GM13976 (cell line): ENCODE data around the gene ST6GALNAC5.
A peak's percentile ranks its signal among the peaks of the same experiment; 100 is the strongest.
"Not testable (repeated sequence)": the region's sequence is repeated elsewhere in the genome, so short reads cannot be mapped to it uniquely, and the experiment has no call there.

ENCODE experiments used
- DNase-seq: peaks from one replicate; pipeline ENCODE4 v3.0.0; 2012; ENCODE audit warnings: low spot score
- in situ Hi-C: fragments of 300-500 bp; cut with MboI; formaldehyde crosslinking; loops from one replicate; pipeline ENCODE4 v1.12.0; 2022; ENCODE audit warnings: low sequenced_read_pairs, mixed read lengths, inconsistent platforms; ENCODE audit not compliant: unreplicated experiment
- TF ChIP-seq, protein P1 (sequence below): IDR thresholded peaks from 2 replicates; pipeline ENCODE4 v1.5.1; 2012; ENCODE audit warnings: borderline replicate concordance, mild to moderate bottlenecking; ENCODE audit not compliant: insufficient read depth; ENCODE audit errors: extremely low read depth, missing control alignments, control extremely low read depth

ST6GALNAC5 gene

DNA sequence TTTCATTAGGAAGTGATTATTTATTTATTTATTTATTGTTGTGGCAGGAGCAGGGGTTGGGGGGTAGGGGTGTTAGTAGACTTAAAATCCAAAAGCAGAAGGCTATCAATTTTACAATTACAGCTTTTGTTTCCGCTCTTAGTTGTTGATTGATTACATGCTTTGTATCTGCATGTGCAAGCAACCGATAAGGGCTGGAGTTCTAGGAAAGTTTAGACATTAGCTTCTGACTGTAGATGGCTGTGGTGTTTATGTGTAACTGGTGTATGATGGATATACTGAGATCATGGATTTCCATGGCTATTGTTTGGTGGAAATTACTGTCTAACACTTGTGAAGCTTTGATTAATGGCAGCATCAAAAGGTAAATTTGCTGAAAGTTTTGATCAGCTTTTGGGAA is 2.8 kb downstream of the ST6GALNAC5 start:
- in situ Hi-C loops = no loop called here

DNA sequence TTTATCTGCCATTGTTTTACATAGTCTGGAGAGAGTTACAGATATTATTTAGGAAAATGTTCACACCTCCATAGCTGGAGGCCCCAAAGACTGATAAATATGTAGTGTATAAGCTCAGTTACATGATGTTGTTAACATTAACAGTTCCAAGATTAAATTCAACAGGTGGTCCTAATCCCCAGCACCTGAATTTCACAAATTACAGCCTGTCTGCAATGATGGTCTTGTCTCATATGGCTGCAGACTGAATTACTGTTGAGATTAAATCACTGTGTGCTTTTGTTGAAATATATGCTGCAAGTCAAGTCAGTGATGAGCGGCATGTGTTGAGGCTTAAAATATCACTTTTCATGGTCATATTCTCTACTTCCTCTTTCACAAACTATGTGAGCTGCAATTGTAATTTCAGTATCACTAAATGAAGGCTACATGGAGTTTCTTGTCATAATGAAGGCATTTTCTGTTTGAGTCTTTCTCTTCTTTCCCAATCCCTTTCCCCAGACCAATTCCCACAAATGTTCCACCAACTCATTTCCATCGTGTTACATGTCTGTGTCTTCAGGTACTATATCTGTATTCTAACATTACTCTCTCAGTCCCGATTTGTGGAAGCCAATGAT is 4.2 kb downstream of the ST6GALNAC5 start:
- DNase-seq = peak; percentile 53
- in situ Hi-C loops = no loop called here
- TF ChIP-seq, protein P1, sequence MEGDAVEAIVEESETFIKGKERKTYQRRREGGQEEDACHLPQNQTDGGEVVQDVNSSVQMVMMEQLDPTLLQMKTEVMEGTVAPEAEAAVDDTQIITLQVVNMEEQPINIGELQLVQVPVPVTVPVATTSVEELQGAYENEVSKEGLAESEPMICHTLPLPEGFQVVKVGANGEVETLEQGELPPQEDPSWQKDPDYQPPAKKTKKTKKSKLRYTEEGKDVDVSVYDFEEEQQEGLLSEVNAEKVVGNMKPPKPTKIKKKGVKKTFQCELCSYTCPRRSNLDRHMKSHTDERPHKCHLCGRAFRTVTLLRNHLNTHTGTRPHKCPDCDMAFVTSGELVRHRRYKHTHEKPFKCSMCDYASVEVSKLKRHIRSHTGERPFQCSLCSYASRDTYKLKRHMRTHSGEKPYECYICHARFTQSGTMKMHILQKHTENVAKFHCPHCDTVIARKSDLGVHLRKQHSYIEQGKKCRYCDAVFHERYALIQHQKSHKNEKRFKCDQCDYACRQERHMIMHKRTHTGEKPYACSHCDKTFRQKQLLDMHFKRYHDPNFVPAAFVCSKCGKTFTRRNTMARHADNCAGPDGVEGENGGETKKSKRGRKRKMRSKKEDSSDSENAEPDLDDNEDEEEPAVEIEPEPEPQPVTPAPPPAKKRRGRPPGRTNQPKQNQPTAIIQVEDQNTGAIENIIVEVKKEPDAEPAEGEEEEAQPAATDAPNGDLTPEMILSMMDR = no peak

More for the DNA sequence above, 2.8 kb downstream of the ST6GALNAC5 start:
- TF ChIP-seq, protein P1 = no peak
- DNase-seq = no peak

DNA sequence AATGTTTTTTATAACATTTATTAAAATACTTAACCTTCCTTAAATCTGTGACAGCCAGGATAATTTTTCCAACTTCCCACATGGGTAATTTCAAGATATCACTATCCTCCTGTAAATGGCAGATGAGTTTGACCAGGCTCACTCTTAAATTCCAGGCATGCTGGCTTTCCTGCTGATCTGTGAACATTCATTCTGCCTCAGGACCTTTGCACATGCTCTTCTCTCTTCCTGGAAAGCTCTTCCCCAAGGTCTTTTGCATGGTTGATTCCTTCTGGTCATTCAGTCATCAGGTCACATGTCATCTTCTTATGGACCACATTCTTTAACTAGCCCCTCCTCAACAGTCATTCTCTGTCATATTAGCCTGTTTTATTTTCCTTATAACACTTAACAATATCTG is 5.7 kb downstream of the ST6GALNAC5 start:
- in situ Hi-C loops = no loop called here
- TF ChIP-seq, protein P1 = no peak
- DNase-seq = no peak

DNA sequence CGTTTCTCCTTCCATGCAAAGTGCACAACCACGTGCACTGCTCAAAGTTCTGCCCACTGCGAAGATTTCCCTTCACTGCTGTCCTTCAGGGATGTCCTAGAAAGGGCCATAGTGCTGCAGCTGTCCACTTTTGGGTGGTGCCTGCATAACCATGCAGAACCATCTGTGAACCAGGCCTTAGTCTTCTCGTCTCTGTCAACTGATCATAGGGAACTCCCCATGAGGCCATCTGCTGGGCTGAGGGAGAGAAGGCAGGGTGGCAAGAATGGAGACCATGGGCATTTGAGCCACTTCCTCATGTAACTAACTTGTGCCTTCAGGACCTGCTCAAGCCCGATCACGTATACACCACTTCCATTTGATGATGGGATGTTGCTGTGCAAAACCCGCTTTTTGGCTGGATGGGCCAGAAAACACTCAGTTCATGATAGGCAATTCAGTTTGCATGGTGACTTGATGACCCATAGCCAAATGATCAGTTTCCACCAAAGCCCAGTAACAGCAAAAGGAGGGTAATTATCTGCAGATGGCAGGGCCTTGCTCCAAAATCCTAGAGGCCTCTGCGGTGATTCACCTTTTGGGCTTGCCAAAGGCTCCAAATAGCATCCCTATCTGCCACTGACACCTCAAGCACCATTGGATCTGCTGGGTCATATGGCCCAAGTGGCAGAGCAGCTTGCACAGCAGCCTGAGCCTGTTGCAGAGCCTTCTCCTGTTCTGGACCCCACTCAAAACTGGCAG is 9.5 kb downstream of the ST6GALNAC5 start:
- in situ Hi-C loops = no loop called here
- TF ChIP-seq, protein P1 = no peak
- no peak for DNase-seq

DNA sequence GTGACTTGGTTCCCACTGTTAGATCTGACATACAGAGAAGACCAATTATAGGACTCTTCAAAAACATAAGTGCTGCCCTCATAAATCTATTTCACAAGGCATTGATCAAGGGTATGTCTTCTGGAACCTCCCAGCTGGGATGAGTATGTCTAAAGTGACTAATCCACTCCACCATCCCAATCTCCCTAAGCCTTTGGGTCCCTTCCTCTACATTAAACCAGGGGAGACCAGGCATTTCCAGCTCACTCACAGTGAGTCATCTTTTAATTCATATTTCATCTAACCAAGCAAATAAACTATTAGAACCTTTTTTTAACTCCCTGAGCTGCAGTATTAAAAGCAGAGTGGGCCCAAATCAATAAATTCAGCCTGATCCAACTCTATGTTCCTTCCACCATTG is 11.7 kb downstream of the ST6GALNAC5 start:
- DNase-seq = not testable (repeated sequence)

DNA sequence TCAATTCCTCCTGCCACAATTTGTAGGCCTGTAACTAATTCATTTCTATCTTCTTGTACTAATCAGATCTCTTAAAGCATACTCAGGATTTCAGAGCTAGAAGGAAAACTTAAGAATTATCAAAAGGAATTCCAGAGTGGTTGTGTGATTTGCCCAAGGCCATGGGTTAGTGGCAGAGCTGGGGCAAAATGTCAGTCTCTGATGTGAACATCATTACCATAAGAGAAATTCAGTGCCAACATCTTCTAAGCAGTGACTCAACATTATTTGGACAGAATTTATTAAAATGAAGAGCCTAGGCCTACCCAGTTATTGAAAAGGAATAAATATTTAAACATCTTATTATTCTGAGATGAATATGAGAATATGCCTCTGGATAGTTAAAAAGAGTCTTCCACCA is 14.5 kb downstream of the ST6GALNAC5 start:
- DNase-seq = no peak
- TF ChIP-seq, protein P1 = no peak
- in situ Hi-C loops = no loop called here

More for the DNA sequence above, 11.7 kb downstream of the ST6GALNAC5 start:
- in situ Hi-C loops = not testable (repeated sequence)

DNA sequence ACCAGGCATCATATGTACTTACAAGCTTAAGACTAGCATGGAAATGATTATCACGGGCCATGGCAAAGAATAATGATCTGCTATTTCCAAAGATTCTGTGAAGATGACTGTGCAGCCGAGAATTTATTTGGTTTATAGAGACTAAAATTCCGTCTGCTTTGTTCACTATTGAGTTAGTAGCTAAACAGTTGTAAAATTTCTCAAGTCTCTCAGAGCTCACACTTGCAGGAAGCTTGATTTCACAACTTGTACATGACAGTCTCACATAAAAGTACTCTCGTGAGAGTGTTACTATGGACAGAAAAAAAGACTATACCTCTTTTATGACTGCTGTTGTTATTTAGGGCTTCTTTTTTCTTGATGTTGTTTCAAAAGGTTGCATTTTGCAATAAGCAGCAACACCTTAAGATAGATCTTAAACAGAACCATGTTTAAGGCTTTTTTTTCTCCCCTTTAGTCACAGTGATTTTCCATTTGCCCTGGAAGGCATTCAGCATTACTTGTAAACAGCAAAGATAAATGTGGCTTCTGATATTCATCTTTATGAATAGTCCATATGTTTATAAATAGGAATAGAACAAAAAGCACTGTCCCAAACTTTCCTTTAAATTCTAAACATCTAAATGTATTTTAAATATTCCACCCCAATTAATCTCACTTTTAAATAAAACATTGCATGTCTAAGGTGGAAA is 24.8 kb downstream of the ST6GALNAC5 start:
- TF ChIP-seq, protein P1 = no peak
- DNase-seq = no peak
- in situ Hi-C loops = no loop called here
